NCI-H748 (cell line): ENCODE data around the gene ZNF516.

ENCODE experiments used
- DNase-seq: peaks from one replicate; lab custom pipeline; 2025; ENCODE audit not compliant: unreplicated experiment; lab: John Stamatoyannopoulos, UW

Gene ZNF516

GRCh38 chr18:76514573-76514972 is 19.5 kb upstream of the ZNF516 start:
- no peak for DNase-seq

GRCh38 chr18:76507830-76508385 is 12.9 kb upstream of the ZNF516 start:
- DNase-seq, result no peak

- DNase-seq, result no peak
These were observed 12.1 kb upstream of the ZNF516 start for GRCh38 chr18:76506974-76507764.

- no peak for DNase-seq
These were observed 11.4 kb upstream of the ZNF516 start for GRCh38 chr18:76506395-76506794.

- no peak for DNase-seq
These were observed 10.6 kb upstream of the ZNF516 start for GRCh38 chr18:76505614-76506013.

- no peak for DNase-seq
These were observed 9.7 kb upstream of the ZNF516 start for GRCh38 chr18:76504749-76505148.

GRCh38 chr18:76503649-76504386 is 8.8 kb upstream of the ZNF516 start:
- DNase-seq, result no peak

GRCh38 chr18:76502551-76502950 is 7.5 kb upstream of the ZNF516 start:
- DNase-seq, result no peak

GRCh38 chr18:76499637-76500340 is 4.7 kb upstream of the ZNF516 start:
- no peak for DNase-seq

- no peak for DNase-seq
These were observed 4.0 kb upstream of the ZNF516 start for GRCh38 chr18:76499021-76499420.

- DNase-seq, result no peak
These were observed 3.0 kb upstream of the ZNF516 start for GRCh38 chr18:76498064-76498463.

GRCh38 chr18:76497021-76497420 is 2.0 kb upstream of the ZNF516 start:
- DNase-seq, result peak; percentile 37

- DNase-seq, result peak; percentile 92
These were observed 1.3 kb upstream of the ZNF516 start for GRCh38 chr18:76496194-76496890.

GRCh38 chr18:76495435-76496193 is 572 bp upstream of the ZNF516 start:
- peak; percentile 83 for DNase-seq

GRCh38 chr18:76494231-76495005 is 624 bp downstream of the ZNF516 start:
- DNase-seq, result peak; percentile 83

- DNase-seq, result peak; percentile 70
These were observed 1.6 kb downstream of the ZNF516 start for GRCh38 chr18:76493213-76494161.

- peak; percentile 100 for DNase-seq
These were observed 2.3 kb downstream of the ZNF516 start for GRCh38 chr18:76492669-76493212.
